ENCODE results near the gene HABP4.
A peak's percentile ranks its signal among the peaks of the same experiment; 100 is the strongest.

Gene HABP4

GRCh38 chr9:96458226-96458625, 8.3 kb downstream of the HABP4 start:
- TF ChIP-seq, protein P1, sequence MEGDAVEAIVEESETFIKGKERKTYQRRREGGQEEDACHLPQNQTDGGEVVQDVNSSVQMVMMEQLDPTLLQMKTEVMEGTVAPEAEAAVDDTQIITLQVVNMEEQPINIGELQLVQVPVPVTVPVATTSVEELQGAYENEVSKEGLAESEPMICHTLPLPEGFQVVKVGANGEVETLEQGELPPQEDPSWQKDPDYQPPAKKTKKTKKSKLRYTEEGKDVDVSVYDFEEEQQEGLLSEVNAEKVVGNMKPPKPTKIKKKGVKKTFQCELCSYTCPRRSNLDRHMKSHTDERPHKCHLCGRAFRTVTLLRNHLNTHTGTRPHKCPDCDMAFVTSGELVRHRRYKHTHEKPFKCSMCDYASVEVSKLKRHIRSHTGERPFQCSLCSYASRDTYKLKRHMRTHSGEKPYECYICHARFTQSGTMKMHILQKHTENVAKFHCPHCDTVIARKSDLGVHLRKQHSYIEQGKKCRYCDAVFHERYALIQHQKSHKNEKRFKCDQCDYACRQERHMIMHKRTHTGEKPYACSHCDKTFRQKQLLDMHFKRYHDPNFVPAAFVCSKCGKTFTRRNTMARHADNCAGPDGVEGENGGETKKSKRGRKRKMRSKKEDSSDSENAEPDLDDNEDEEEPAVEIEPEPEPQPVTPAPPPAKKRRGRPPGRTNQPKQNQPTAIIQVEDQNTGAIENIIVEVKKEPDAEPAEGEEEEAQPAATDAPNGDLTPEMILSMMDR (conservative IDR thresholded peaks at IDR 0.05; ENCODE audit: control insufficient read depth, insufficient read depth, low read depth, low read length), result no peak
- DNase-seq (ENCODE audit: low read depth), result no peak

GRCh38 chr9:96459268-96460007, 9.5 kb downstream of the HABP4 start:
- H3K4me3 ChIP-seq (ENCODE audit: control insufficient read depth, low read depth, low read length), result no peak overlapping the region
- no peak for DNase-seq (ENCODE audit: low read depth)
- TF ChIP-seq, protein P1 (conservative IDR thresholded peaks at IDR 0.05; ENCODE audit: control insufficient read depth, insufficient read depth, low read depth, low read length), result no peak

More at GRCh38 chr9:96458226-96458625, 8.3 kb downstream of the HABP4 start:
- H3K4me3 ChIP-seq (ENCODE audit: control insufficient read depth, low read depth, low read length), result no peak overlapping the region

- H3K4me3 ChIP-seq (ENCODE audit: control insufficient read depth, low read depth, low read length), result no peak overlapping the region
- peak; percentile 84 for DNase-seq (ENCODE audit: low read depth)
- TF ChIP-seq, protein P1 (conservative IDR thresholded peaks at IDR 0.05; ENCODE audit: control insufficient read depth, insufficient read depth, low read depth, low read length), result no peak
These were observed 10.5 kb downstream of the HABP4 start for GRCh38 chr9:96460470-96460869.

DNA sequence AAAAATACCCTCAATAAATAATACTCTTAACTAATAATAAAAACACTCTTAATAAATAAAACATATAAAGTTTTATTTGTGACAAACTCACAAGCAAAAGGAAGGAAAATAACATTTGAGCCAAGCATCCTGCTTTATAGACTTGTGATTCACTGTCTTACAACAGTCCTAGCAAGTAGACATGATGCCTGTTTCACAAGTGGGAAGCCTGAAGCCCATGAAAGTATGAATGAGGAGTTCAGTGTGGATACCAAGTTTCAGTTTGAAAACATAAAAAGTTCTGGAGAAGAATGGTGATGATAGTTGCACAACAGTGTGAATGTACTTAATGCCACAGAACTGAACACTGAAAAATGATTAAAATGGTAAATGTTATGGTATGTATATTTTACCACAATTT, 10.9 kb downstream of the HABP4 start:
- peak; percentile 83 for DNase-seq (ENCODE audit: low read depth)
- TF ChIP-seq, protein P1 (conservative IDR thresholded peaks at IDR 0.05; ENCODE audit: control insufficient read depth, insufficient read depth, low read depth, low read length), result no peak

DNA sequence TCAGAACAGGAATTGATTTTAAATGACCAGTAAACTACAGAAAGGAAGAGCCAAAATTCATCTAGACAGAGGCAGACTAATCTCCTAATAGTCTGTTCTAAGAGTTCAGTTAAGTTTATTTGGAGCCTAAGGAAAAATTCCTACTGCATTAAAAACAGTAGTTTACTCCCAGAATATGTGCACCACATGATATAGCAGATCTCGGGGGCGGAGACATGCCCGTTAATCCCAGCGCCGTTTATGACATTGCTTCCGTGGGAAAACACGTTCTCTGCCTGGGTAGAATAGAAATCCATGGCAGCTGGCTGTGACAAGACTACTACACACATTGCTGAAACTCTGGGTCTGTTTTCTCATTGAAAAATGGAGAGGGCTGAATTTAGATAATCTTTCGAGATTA, 11.4 kb downstream of the HABP4 start:
- no peak overlapping the region for H3K4me3 ChIP-seq (ENCODE audit: control insufficient read depth, low read depth, low read length)
- no peak for DNase-seq (ENCODE audit: low read depth)
- TF ChIP-seq, protein P1 (conservative IDR thresholded peaks at IDR 0.05; ENCODE audit: control insufficient read depth, insufficient read depth, low read depth, low read length), result no peak

More for the DNA sequence above, 10.9 kb downstream of the HABP4 start:
- no peak overlapping the region for H3K4me3 ChIP-seq (ENCODE audit: control insufficient read depth, low read depth, low read length)

DNA sequence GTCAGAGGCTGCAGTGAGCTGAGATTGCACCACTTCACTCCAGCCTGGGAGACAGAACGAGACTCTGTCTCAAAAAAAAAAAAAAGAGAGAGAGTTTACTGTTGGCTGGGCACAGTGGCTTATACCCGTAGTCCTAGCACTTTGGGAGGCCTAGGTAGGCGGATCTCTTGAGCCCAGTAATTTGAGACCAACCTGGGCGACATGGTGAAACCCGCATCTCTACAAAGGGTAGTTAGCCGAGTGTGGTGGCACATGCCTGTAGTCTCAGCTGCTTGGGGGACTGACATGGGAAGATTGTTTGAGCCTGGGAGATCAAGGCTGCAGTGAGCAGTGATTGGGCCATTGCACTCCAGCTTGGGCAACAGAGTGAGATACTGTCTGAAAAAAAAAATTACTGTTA, 12.6 kb downstream of the HABP4 start:
- H3K4me3 ChIP-seq (ENCODE audit: control insufficient read depth, low read depth, low read length), result no peak overlapping the region
- no peak for DNase-seq (ENCODE audit: low read depth)
- TF ChIP-seq, protein P1 (conservative IDR thresholded peaks at IDR 0.05; ENCODE audit: control insufficient read depth, insufficient read depth, low read depth, low read length), result no peak
